Activated CD8-positive, alpha-beta memory T cell treated with anti-CD3 and anti-CD28 coated beads for 48 hours (primary cell): ENCODE data around the gene TMEM255B.
"Not testable (repeated sequence)": the region's sequence is repeated elsewhere in the genome, so short reads cannot be mapped to it uniquely, and the experiment has no call there.

Source experiments
- DNase-seq, 3 experiments: peaks; one replicate each; pipeline ENCODE4 v3.0.0-alpha.2; 2020; ENCODE audit warnings: low read depth in 2 of 3, low spot score in 2 of 3

The TMEM255B gene

GRCh38 chr13:113831061-113831460, 72.0 kb downstream of the TMEM255B start:
- no peak for DNase-seq

GRCh38 chr13:113832205-113832604, 73.2 kb downstream of the TMEM255B start:
- DNase-seq = no peak

GRCh38 chr13:113832631-113833030, 73.6 kb downstream of the TMEM255B start:
- DNase-seq = no peak

GRCh38 chr13:113833111-113833830, 74.2 kb downstream of the TMEM255B start:
- DNase-seq = no peak

- DNase-seq = not testable (repeated sequence)
These were observed 75.0 kb downstream of the TMEM255B start for GRCh38 chr13:113834006-113834405.

GRCh38 chr13:113834496-113835200, 75.6 kb downstream of the TMEM255B start:
- DNase-seq = no peak

- no peak for DNase-seq
These were observed 76.6 kb downstream of the TMEM255B start for GRCh38 chr13:113835461-113836270.

- DNase-seq = no peak
These were observed 77.9 kb downstream of the TMEM255B start for GRCh38 chr13:113836768-113837559.

- DNase-seq = no peak
These were observed 78.7 kb downstream of the TMEM255B start for GRCh38 chr13:113837560-113838355.

- DNase-seq = no peak
These were observed 79.7 kb downstream of the TMEM255B start for GRCh38 chr13:113838711-113839201.

- DNase-seq = no peak
These were observed 80.6 kb downstream of the TMEM255B start for GRCh38 chr13:113839536-113840204.

GRCh38 chr13:113840541-113841352, 81.7 kb downstream of the TMEM255B start:
- no peak for DNase-seq

- no peak for DNase-seq
These were observed 82.3 kb downstream of the TMEM255B start for GRCh38 chr13:113841353-113841650.

- DNase-seq = no peak
These were observed 83.5 kb downstream of the TMEM255B start for GRCh38 chr13:113842336-113843062.

- no peak for DNase-seq
These were observed 84.1 kb downstream of the TMEM255B start for GRCh38 chr13:113843063-113843654.

- no peak for DNase-seq
These were observed 85.0 kb downstream of the TMEM255B start for GRCh38 chr13:113843864-113844556.

- no peak for DNase-seq
These were observed 86.0 kb downstream of the TMEM255B start for GRCh38 chr13:113845055-113845454.
